NCI-H460 (cell line): ENCODE data around the gene GUCY1A2. TPM values are rescaled to one million over a fixed set of nuclear protein-coding genes. Genes with fewer than 3 reads are reported as not detected.
"Not testable (repeated sequence)": the region's sequence is repeated elsewhere in the genome, so short reads cannot be mapped to it uniquely, and the experiment has no call there.

ENCODE experiments used
- DNase-seq: peaks from one replicate; pipeline ENCODE4 v3.0.0-alpha.2; 2016; ENCODE audit warnings: low read depth; ENCODE audit errors: extremely low read depth
- total RNA-seq: library from RNA; depleted of rRNA; stranded (reverse); fragments of >200 nt; shearing (Covaris generic); gene quantifications from 2 replicates; pipeline ENCODE4 v1.2.3, GENCODE V29; 2014

The GUCY1A2 gene
- total RNA-seq, 1 experiment from 2014 or later, result 2.3 TPM

- no peak for DNase-seq
These were observed 59.6 kb downstream of the GUCY1A2 start for GRCh38 chr11:106958517-106959248.

- no peak for DNase-seq
These were observed 61.2 kb downstream of the GUCY1A2 start for GRCh38 chr11:106957030-106957482.

- DNase-seq, result no peak
These were observed 68.2 kb downstream of the GUCY1A2 start for GRCh38 chr11:106950067-106950491.

GRCh38 chr11:106943089-106943488 lies 75.2 kb downstream of the GUCY1A2 start:
- DNase-seq, result no peak

GRCh38 chr11:106939157-106939556 lies 79.1 kb downstream of the GUCY1A2 start:
- DNase-seq, result no peak

GRCh38 chr11:106937111-106937510 lies 81.2 kb downstream of the GUCY1A2 start:
- no peak for DNase-seq

- no peak for DNase-seq
These were observed 93.0 kb downstream of the GUCY1A2 start for GRCh38 chr11:106925245-106925644.

GRCh38 chr11:106920899-106921509 lies 97.3 kb downstream of the GUCY1A2 start:
- no peak for DNase-seq

- DNase-seq, result peak; percentile 11
These were observed 100.3 kb downstream of the GUCY1A2 start for GRCh38 chr11:106917973-106918372.

GRCh38 chr11:106914409-106914808 lies 103.9 kb downstream of the GUCY1A2 start:
- DNase-seq, result no peak

GRCh38 chr11:106913141-106913540 lies 105.1 kb downstream of the GUCY1A2 start:
- no peak for DNase-seq

GRCh38 chr11:106904826-106905225 lies 113.5 kb downstream of the GUCY1A2 start:
- DNase-seq, result no peak

GRCh38 chr11:106889718-106890117 lies 128.6 kb downstream of the GUCY1A2 start:
- no peak for DNase-seq

GRCh38 chr11:106888386-106888785 lies 129.9 kb downstream of the GUCY1A2 start:
- no peak for DNase-seq

- not testable (repeated sequence) for DNase-seq
These were observed 134.6 kb downstream of the GUCY1A2 start for GRCh38 chr11:106883693-106884092.

- no peak for DNase-seq
These were observed 138.3 kb downstream of the GUCY1A2 start for GRCh38 chr11:106879832-106880546.

- DNase-seq, result no peak
These were observed 139.2 kb downstream of the GUCY1A2 start for GRCh38 chr11:106879029-106879428.

GRCh38 chr11:106875013-106875412 lies 143.3 kb downstream of the GUCY1A2 start:
- peak; percentile 15 for DNase-seq

GRCh38 chr11:106872246-106872645 lies 146.0 kb downstream of the GUCY1A2 start:
- no peak for DNase-seq

GRCh38 chr11:106858200-106858599 lies 160.1 kb downstream of the GUCY1A2 start:
- no peak for DNase-seq

- DNase-seq, result no peak
These were observed 161.7 kb downstream of the GUCY1A2 start for GRCh38 chr11:106856566-106856965.

GRCh38 chr11:106854429-106854828 lies 163.8 kb downstream of the GUCY1A2 start:
- DNase-seq, result no peak
